ENCODE measurements around the gene BICD1. TPM values are rescaled to one million over a fixed set of nuclear protein-coding genes. Genes with fewer than 3 reads are reported as not detected.
A peak's percentile ranks its signal among the peaks of the same experiment; 100 is the strongest.

The BICD1 gene
- polyA plus RNA-seq, 6 donors from 2014 or later, result 2.9 to 20.6 (median 13.1) TPM

DNA sequence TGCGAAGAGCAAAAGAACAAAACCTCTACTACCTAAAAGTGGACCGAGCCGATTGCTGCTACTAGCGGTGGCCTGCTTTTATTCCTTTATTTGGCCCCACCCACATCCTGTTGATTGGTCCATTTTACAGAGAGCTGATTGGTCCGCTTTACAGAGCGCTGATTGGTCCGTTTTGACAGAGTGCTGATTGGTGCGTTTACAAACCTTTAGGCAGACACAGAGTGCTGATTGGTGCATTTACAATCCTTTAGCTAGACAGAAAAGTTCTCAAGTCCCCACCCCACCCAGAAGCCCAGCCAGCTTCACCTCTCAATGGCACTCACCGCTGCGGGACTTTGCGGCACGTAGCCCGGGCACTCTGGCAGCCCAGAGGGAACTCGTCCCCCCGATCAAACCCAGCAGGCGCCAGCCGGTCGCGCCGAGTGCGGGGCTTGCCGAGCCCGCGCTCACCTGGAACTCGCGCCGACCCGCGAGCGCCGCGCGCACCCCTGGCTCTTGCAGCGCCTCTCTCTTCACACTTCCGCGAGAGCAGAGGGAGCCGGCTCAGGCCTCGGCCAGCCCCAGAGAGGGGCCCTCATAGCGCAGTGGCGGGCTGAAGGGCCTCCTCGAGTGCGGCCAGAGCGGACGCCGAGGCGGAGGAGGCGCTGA is 284.0 kb downstream of the BICD1 start:
- no peak for DNase-seq
- H3K4me1 Mint-ChIP-seq, result peaks cover 4 to 5% (median 5%) of the 10 kb centered on the region in 3 donors
- no peak overlapping the region for H3K27ac Mint-ChIP-seq
- H3K4me3 Mint-ChIP-seq, result peak overlapping the region; percentile 15 to 82 (median 73)
- no peaks in the 10 kb centered on the region for H3K36me3 Mint-ChIP-seq
- H3K27me3 Mint-ChIP-seq, result peaks cover 8 to 21% (median 9%) of the 10 kb centered on the region in 3 donors
- ATAC-seq (ENCODE audit: low read depth in 2 of 2), result peak; percentile 67 to 77
- H3K9me3 Mint-ChIP-seq, result peaks cover 0 to 4% (median 0%) of the 10 kb centered on the region in 7 donors

DNA sequence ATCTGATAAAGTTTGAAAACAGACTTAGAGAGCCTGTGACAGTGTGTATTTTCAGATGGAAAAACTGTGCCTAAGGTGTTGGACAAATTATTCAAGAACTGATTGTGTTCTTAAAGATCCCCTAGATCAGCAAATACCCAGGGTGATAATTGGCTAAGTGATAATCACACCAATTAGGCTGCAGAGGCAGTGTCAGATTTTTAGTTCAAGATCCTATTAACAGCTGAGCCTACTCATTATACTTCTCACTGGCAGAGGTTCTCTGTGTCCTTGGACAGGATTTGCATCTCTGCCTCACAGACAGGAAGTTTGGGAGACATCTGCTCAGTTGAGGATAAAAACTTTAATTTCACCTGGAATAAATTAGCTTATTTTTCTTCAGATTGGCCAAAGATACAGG is 288.4 kb downstream of the BICD1 start:
- no peak for DNase-seq
- peaks cover 0 to under 1% (median 0%) of the 10 kb centered on the region in 7 donors for H3K9me3 Mint-ChIP-seq
- H3K36me3 Mint-ChIP-seq, result no peaks in the 10 kb centered on the region
- H3K27me3 Mint-ChIP-seq, result peaks cover 14 to 30% (median 16%) of the 10 kb centered on the region in 3 donors
- H3K27ac Mint-ChIP-seq, result no peak overlapping the region
- H3K4me3 Mint-ChIP-seq, result no peak overlapping the region
- ATAC-seq (ENCODE audit: low read depth in 2 of 2), result no peak
- peaks cover 4 to 16% (median 13%) of the 10 kb centered on the region in 3 donors for H3K4me1 Mint-ChIP-seq

DNA sequence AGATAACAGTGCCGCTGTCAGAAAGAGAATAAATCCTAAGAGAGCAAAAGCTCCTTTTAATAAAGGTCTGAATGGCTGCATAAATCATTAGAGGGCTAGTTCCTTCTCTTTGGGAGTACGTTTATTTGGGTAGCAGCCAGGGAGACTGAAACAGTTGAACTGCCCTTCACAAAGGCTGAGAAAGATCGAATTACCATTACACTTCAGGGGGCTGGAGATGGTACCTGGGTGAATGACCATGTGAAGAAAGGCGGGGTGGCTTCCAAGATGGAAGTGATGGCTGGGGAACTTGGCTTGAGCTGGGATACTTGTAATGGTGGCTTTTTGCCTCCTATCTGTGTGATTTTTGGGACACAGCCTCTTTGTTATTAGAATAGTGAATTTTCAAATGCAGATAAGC is 291.0 kb downstream of the BICD1 start:
- Mint-ChIP-seq H3K4me1 (peaks cover 0 to 16% (median 14%) of the 10 kb centered on the region in 3 donors), H3K36me3 (no peaks in the 10 kb centered on the region), H3K27ac (no peak overlapping the region), H3K9me3 (no peaks in the 10 kb centered on the region), H3K27me3 (peaks cover 8 to 36% (median 24%) of the 10 kb centered on the region in 3 donors), H3K4me3 (peak overlapping the region in 2 of 8 donors; percentile 52 to 68)
- ATAC-seq (ENCODE audit: low read depth in 2 of 2) (no peak), DNase-seq (no peak)

DNA sequence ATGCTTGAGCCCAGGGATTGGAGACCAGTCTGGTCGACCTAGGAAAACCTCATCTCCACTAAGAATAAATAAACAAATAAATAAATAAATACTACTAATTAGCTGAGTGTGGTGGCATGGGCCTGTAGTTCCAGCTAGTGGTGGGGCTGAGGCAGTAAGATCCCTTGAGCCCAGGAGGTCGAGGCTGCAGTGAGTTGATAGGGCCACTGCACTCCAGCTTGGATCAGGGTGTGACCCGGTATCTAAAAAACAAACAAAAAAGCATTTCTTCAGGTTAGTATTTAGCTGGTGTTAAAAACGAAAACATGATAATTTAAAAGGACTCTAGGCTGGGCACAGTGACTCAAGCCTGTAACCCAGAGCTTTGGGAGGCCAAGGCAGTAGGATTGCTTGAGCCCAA is 291.5 kb downstream of the BICD1 start:
- no peaks in the 10 kb centered on the region for H3K9me3 Mint-ChIP-seq
- no peaks in the 10 kb centered on the region for H3K36me3 Mint-ChIP-seq
- peak overlapping the region in 7 of 8 donors; percentile 12 to 91 (median 75) for H3K4me3 Mint-ChIP-seq
- ATAC-seq (ENCODE audit: low read depth in 2 of 2) (no peak), DNase-seq (no peak)
- H3K27me3 Mint-ChIP-seq, result peaks cover 13 to 40% (median 24%) of the 10 kb centered on the region in 3 donors
- H3K27ac Mint-ChIP-seq, result no peak overlapping the region
- H3K4me1 Mint-ChIP-seq, result peaks cover 0 to 16% (median 14%) of the 10 kb centered on the region in 3 donors

DNA sequence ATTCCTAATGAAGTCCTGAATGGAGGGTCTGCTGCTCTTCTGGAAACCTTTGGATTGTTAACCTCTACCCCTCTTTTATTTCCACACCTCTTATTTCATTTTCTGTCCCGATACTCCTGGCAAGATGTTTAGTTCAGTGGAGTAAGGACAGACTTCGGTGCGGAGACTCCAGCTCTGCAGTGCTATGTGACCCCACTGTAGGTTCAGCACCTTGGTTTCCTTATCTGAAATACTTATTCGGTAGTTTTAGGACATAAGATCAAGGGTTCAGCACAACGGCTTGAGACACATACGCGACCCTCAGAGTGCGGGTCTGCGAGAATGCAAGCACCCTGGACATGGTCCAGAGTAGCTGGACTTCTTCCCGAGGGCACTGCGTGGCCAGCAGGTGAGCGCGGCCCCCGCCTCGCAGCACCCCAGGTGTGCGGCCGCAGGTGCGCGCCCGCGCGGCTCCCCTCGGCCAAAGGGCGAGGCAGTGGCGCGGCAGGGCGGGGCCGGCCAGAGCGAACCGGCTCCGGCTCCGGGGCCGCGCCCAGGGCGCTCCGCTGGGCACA is 292.2 kb downstream of the BICD1 start:
- Mint-ChIP-seq H3K27me3 (peaks cover 14 to 42% (median 25%) of the 10 kb centered on the region in 3 donors), H3K9me3 (no peaks in the 10 kb centered on the region), H3K4me1 (peaks cover 0 to 16% (median 14%) of the 10 kb centered on the region in 3 donors), H3K4me3 (peak overlapping the region; percentile 70 to 94 (median 86)), H3K27ac (peak overlapping the region in 1 of 6 donors; percentile 29), H3K36me3 (no peaks in the 10 kb centered on the region)
- DNase-seq (no peak), ATAC-seq (ENCODE audit: low read depth in 2 of 2) (no peak)

DNA sequence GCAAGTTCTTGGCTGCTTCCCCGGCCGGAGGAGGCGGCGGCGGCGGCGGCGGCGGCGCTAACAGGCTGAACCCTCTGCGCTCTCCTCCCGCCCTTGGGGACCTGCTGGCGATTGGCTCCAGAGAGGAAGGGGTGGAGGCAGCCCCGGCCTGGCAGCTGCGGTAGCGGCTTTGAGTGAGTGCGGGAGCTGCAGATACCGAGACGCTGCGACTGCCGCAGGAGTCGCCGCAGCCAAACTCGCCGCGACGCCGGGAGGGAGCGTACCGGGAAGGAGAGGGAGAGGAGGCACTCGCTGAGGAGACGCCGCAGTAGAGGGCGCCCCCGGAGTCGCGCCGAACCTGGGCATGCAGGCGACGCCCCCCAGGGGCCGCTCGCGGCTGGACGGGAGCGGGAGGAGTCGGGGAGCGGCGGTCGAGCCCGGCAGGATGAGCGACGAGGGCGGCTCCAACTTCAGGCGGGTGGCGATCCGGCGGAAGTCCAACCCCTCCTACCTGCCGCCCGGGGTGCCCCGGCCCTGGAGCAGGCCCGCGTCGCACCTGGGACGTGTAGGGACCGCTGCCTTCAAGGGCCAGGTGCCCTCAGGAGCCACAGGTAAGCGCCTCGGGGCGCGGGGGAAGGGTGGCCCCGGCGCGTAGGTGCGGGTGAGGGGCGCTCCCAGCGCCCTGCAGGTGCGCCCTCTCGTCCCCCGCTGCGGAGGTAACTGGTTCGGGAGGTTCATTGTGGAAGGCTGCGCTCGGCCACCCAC is 292.9 kb downstream of the BICD1 start, which contains the start of gene FGD4:
Gene FGD4 (plus strand): TSS at position 189 of the 744 bp plus-strand sequence.
- Mint-ChIP-seq H3K4me3 (peak within 1 kb of the TSS; percentile 87 to 95 (median 93)), H3K36me3 (no peaks in the 10 kb centered on the region), H3K27me3 (peaks cover 14 to 45% (median 29%) of the 10 kb centered on the region in 3 donors), H3K9me3 (no peaks in the 10 kb centered on the region), H3K27ac (peak within 1 kb of the TSS in 2 of 6 donors; percentile 29 to 58), H3K4me1 (peaks cover 0 to 16% (median 14%) of the 10 kb centered on the region in 3 donors)
- ATAC-seq (ENCODE audit: low read depth in 2 of 2), result peak; percentile 85 to 88
- DNase-seq, result peak; percentile 54

DNA sequence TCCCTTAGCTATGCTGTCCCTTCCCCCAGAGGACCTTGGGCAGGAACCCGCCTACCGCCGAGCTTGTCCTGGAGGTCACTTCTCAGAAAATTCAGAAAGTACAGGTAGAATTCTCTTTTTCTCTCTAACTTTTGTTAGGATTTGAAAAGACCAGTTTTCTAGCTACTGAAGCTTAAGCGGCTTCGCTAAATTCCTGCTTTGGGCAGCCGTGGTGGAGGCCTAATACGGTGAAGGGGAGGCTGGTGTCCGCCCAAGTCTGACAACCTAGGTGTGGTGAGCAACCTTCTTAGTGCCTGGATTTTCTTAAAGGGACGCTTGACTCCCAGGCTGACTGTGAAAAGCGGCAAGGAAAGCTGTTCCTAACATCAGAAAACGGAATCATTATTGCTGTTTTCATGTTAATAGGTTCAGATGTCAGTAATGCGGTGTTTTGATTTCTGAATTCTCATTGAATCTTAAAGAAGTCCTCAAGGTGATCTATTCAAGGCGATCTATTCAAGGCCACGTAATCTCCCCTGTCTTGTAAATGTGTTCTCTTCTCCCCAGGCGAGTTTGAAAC is 293.5 kb downstream of the BICD1 start:
- H3K36me3 Mint-ChIP-seq, result no peaks in the 10 kb centered on the region
- peak overlapping the region; percentile 80 to 94 (median 88) for H3K4me3 Mint-ChIP-seq
- peaks cover 14 to 45% (median 29%) of the 10 kb centered on the region in 3 donors for H3K27me3 Mint-ChIP-seq
- H3K9me3 Mint-ChIP-seq, result no peaks in the 10 kb centered on the region
- ATAC-seq (ENCODE audit: low read depth in 2 of 2) (no peak), DNase-seq (no peak)
- H3K27ac Mint-ChIP-seq, result no peak overlapping the region
- peaks cover 0 to 16% (median 14%) of the 10 kb centered on the region in 3 donors for H3K4me1 Mint-ChIP-seq

DNA sequence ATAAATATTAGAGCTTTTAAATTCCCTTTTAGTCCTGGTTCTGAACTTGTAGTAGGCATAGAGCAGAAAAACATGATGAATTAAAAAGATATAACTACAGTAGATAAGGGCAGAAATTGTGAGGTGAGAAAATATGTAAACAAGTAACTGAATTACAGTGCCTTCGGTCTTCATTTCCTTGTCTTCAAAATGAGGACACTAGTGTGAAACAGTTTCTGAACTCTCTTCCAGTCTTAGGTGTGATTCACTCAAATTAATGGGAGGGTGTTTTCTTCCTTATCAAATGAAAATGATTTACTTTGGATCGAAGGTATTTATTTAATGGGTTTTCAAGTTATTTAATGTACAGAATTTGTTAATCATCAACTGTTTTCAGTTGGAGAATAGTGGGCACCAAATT is 294.2 kb downstream of the BICD1 start:
- DNase-seq, result no peak
- no peak for ATAC-seq (ENCODE audit: low read depth in 2 of 2)
- Mint-ChIP-seq H3K9me3 (no peaks in the 10 kb centered on the region), H3K27ac (no peak overlapping the region), H3K36me3 (no peaks in the 10 kb centered on the region), H3K4me3 (peak overlapping the region in 6 of 8 donors; percentile 13 to 93 (median 85)), H3K27me3 (peaks cover 14 to 50% (median 29%) of the 10 kb centered on the region in 3 donors), H3K4me1 (peaks cover 0 to 16% (median 14%) of the 10 kb centered on the region in 3 donors)

DNA sequence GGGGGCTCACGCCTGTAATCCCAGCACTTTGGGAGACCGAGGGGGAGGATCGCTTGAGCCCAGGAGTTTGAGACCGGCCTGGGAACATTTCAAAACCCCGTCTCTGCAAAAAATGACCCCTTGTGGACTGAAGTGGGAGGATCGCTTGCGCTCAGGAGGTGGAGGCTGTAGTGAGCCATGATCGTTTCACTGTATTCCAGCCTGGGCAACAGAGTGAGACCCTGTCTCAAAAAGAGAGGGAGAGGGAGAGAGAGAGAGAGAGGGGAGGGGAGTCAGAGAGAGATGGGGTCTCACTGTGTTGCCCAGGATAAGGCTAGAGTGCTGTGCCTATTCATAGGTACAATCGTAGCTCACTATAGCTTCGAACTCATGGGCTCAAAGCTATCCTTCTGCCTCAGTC is 295.5 kb downstream of the BICD1 start:
- H3K36me3 Mint-ChIP-seq, result no peaks in the 10 kb centered on the region
- peaks cover 0 to 16% (median 14%) of the 10 kb centered on the region in 3 donors for H3K4me1 Mint-ChIP-seq
- no peak overlapping the region for H3K4me3 Mint-ChIP-seq
- H3K9me3 Mint-ChIP-seq, result no peaks in the 10 kb centered on the region
- ATAC-seq (ENCODE audit: low read depth in 2 of 2) (no peak), DNase-seq (no peak)
- H3K27me3 Mint-ChIP-seq, result peaks cover 14 to 47% (median 29%) of the 10 kb centered on the region in 3 donors
- H3K27ac Mint-ChIP-seq, result peak overlapping the region in 1 of 6 donors; percentile 50

DNA sequence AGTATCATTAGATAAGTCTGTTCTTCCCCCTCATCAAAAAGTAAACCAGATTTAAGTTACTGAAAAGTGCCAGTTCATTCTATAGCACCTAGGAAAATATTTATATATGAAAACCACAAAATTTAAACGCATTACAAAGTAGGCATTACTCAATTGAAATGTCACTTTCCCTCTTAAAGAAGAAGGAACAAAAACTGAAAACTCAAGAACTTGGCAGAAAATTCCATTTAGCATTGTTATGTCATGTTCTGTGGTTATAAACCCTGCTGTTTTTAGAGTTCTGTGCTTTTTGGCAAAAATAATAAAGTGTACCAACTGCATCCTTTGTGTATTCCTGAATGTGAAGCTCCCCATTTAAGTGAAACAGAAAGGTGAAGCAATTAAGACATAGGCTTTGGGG is 296.3 kb downstream of the BICD1 start:
- no peak overlapping the region for H3K27ac Mint-ChIP-seq
- no peak for ATAC-seq (ENCODE audit: low read depth in 2 of 2)

DNA sequence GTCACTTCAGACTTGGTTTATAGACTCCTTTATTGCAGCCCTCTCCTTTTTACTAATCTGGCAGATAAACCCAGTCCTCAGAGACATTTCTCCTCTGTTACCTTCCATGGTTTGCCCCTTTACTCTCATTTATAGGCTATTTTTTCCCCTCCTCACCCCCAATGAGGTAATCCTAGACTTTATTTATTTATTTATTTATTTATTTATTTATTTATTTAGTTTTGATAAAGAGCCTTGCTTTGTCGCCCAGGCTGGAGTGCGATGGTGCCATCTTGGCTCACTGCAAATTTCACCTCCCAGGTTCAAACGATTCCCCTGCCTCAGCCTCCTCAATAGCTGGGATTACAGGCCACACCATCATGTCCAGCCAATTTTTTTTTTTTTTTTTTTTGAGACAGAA is 301.1 kb downstream of the BICD1 start:
- H3K9me3 Mint-ChIP-seq, result no peaks in the 10 kb centered on the region
- ATAC-seq (ENCODE audit: low read depth in 2 of 2) (no peak), DNase-seq (no peak)
- no peak overlapping the region for H3K4me3 Mint-ChIP-seq
- no peaks in the 10 kb centered on the region for H3K36me3 Mint-ChIP-seq
- no peaks in the 10 kb centered on the region for H3K4me1 Mint-ChIP-seq
- peaks cover 21 to 28% (median 22%) of the 10 kb centered on the region in 3 donors for H3K27me3 Mint-ChIP-seq
- peak overlapping the region in 1 of 6 donors; percentile 41 for H3K27ac Mint-ChIP-seq

More for the DNA sequence above, 296.3 kb downstream of the BICD1 start:
- Mint-ChIP-seq H3K4me1 (peaks cover 0 to 12% (median 11%) of the 10 kb centered on the region in 3 donors), H3K4me3 (peak overlapping the region in 1 of 8 donors; percentile 32), H3K27me3 (peaks cover 15 to 53% (median 24%) of the 10 kb centered on the region in 3 donors), H3K36me3 (no peaks in the 10 kb centered on the region), H3K9me3 (no peaks in the 10 kb centered on the region)
- DNase-seq, result no peak

DNA sequence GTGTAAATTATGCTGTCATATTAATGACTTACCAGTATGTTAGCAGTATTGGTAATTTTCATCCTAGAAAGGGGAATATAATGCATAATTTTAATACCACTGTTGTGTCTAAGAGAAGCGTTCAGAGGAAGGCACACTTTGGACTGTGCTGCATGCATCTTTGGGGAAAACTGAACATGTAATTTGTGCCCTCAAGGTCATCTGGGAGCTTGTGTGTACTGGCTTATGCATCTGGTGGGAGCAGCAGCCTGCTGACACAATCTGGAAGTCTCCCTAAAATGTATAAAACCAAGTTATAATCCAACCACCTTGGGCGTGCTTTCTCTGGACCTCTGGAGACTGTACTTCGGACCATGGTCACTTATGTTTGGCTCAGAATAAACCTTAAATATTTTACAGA is 306.8 kb downstream of the BICD1 start:
- ATAC-seq (ENCODE audit: low read depth in 2 of 2), result no peak
- H3K27ac Mint-ChIP-seq, result no peak overlapping the region
- no peaks in the 10 kb centered on the region for H3K9me3 Mint-ChIP-seq
- no peaks in the 10 kb centered on the region for H3K4me1 Mint-ChIP-seq
- peaks cover 7 to 16% (median 15%) of the 10 kb centered on the region in 3 donors for H3K27me3 Mint-ChIP-seq
- no peaks in the 10 kb centered on the region for H3K36me3 Mint-ChIP-seq
- H3K4me3 Mint-ChIP-seq, result no peak overlapping the region
- DNase-seq, result no peak

DNA sequence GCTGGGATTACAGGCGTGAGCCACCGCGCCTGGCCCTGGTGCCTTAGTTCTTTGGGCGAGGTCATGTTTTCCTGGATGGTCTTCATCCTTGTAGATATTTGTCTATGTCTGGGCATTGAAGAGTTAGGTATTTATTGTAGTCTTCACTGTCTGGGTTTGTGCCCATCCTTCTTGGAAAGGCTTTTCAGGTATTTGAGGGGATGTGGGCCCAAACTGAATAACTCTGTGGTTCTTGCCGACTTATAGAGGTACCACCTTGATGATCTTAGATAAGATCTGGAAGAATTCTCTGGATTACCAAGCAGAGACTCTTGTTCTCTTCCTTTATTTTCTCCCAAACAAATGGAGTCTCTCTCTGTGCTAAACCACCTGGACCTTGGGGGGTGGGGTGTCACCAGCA is 311.6 kb downstream of the BICD1 start:
- Mint-ChIP-seq H3K4me3 (no peak overlapping the region), H3K27ac (no peak overlapping the region), H3K9me3 (no peaks in the 10 kb centered on the region), H3K4me1 (no peaks in the 10 kb centered on the region), H3K27me3 (peaks cover 0 to 9% (median 5%) of the 10 kb centered on the region in 3 donors), H3K36me3 (no peaks in the 10 kb centered on the region)
- no peak for ATAC-seq (ENCODE audit: low read depth in 2 of 2)
- DNase-seq, result no peak
